DND-41 (cell line): ENCODE data around the gene HOXD4.

Experiments used
- ATAC-seq: fragments of 200-7000 bp; cut with Tn5 transposase; 3 replicates; pipeline ENCODE4 v1.9.1; 2021; ENCODE audit warnings: low read depth; ENCODE audit not compliant: insufficient read depth
- DNase-seq: peaks from one replicate; pipeline ENCODE4 v3.0.0-alpha.2; 2020
- H2AFZ ChIP-seq: 2 replicates; pipeline ENCODE4 v1.6.0; 2012; ENCODE audit warnings: low read depth, low read length
- H3K27ac ChIP-seq: 2 replicates; pipeline ENCODE4 v1.5.1; 2012; ENCODE audit warnings: low read length, inconsistent platforms
- H3K27me3 ChIP-seq: fragments of 200-600 bp; sonication (generic); 2 replicates; pipeline ENCODE4 v1.6.0; 2012; ENCODE audit warnings: low read length, mild to moderate bottlenecking, inconsistent platforms; ENCODE audit not compliant: insufficient read depth, poor library complexity
- H3K36me3 ChIP-seq: 2 replicates; pipeline ENCODE4 v1.5.1; 2012; ENCODE audit warnings: low read length, inconsistent platforms; ENCODE audit not compliant: insufficient read depth
- H3K4me1 ChIP-seq: 2 replicates; pipeline ENCODE4 v1.5.1; 2012; ENCODE audit warnings: mild to moderate bottlenecking, low read length; ENCODE audit not compliant: insufficient read depth
- H3K4me2 ChIP-seq: 2 replicates; pipeline ENCODE4 v1.6.0; 2012; ENCODE audit warnings: mild to moderate bottlenecking, moderate library complexity, low read length, inconsistent platforms; ENCODE audit not compliant: insufficient read depth
- H3K4me3 ChIP-seq, 2 experiments: fragments of 200-600 bp in 1 of 2; shearing (Covaris generic) in 1 of 2; 2 replicates each; pipeline ENCODE4 v1.5.1; 2012 to 2016; ENCODE audit warnings: inconsistent platforms in 2 of 2, low read length in 2 of 2, mild to moderate bottlenecking in 2 of 2, low read depth in 1 of 2, moderate library complexity in 1 of 2
- H3K79me2 ChIP-seq: 2 replicates; pipeline ENCODE4 v1.6.0; 2012; ENCODE audit warnings: low read length, inconsistent platforms; ENCODE audit not compliant: insufficient read depth
- H3K9ac ChIP-seq: 2 replicates; pipeline ENCODE4 v1.6.0; 2012; ENCODE audit warnings: low read depth, mild to moderate bottlenecking, inconsistent platforms, low read length, moderate library complexity
- H3K9me3 ChIP-seq: 2 replicates; pipeline ENCODE4 v1.5.1; 2012; ENCODE audit warnings: low read length, moderate library complexity, mild to moderate bottlenecking, inconsistent platforms; ENCODE audit not compliant: insufficient read depth, severe bottlenecking
- H4K20me1 ChIP-seq: 2 replicates; pipeline ENCODE4 v1.6.0; 2012; ENCODE audit warnings: low read length; ENCODE audit not compliant: insufficient read depth
- EZH2 ChIP-seq: IDR thresholded peaks from 3 replicates; pipeline ENCODE4 v1.6.1; 2012; ENCODE audit warnings: borderline replicate concordance, low read depth, mild to moderate bottlenecking, moderate library complexity, low read length, inconsistent platforms; ENCODE audit not compliant: severe bottlenecking
- TF ChIP-seq, protein P1 (sequence below): IDR thresholded peaks from 2 replicates; pipeline ENCODE4 v1.5.1; 2012; ENCODE audit warnings: borderline replicate concordance, low read length, moderate library complexity, mild to moderate bottlenecking; ENCODE audit not compliant: poor library complexity, severe bottlenecking; ENCODE audit errors: extremely low read depth

The HOXD4 gene

GRCh38 chr2:176158186-176158591 lies 6.8 kb downstream of the HOXD4 start:
- Histone ChIP-seq H3K79me2 (no peaks in the 10 kb centered on the region), H3K4me3 (no peak overlapping the region), H4K20me1 (no peaks in the 10 kb centered on the region), H3K36me3 (no peaks in the 10 kb centered on the region), H2AFZ (no peak overlapping the region), H3K4me2 (no peak overlapping the region), H3K27ac (no peak overlapping the region), H3K27me3 (peaks cover 4% of the 10 kb centered on the region), H3K4me1 (no peaks in the 10 kb centered on the region), H3K9ac (no peak overlapping the region), H3K9me3 (no peaks in the 10 kb centered on the region)
- no peak for TF ChIP-seq EZH2
- DNase-seq (no peak), ATAC-seq (no peak)

DNA sequence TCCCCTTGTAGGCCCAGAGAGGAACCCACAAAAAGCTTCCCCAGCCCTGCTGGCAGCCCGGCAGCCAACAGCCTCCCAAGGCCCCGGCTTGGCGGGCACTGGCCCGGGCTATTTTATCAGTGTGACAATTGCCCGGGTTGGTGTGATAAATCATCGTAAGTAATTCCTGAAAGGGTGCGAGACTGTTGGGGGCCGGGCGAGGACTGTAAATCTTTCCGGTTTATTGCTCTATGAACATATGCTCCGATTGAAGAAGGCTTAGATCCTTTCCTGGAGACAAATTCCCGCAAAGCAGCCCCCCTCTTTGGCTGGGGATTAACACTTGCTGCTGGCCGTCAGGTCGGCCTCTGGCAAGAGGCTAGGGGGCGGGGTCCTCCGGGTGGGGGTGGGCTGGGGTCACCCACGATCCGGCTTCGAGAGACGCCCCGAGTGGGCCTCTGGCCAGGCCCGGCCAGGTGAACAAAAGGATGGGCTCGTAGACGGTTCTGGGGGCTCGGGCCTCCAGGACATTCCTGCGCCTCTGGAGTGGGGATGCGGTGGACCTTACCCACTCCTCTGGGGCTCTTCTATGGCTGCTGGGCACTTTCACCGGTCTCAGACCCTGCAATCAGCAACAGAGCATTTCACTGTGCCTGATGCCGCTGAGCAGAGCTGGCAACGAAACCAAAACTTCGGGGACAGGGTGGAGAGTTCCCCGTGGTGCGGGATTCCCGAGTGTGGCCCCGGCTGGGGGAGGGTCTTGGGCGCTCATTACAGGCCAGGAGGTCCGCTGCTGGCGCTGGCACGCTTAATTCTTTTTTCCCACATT lies 7.7 kb downstream of the HOXD4 start:
- ATAC-seq (no peak), DNase-seq (no peak)
- Histone ChIP-seq H4K20me1 (no peaks in the 10 kb centered on the region), H3K9ac (no peak overlapping the region), H3K4me2 (no peak overlapping the region), H3K4me3 (no peak overlapping the region), H3K9me3 (no peaks in the 10 kb centered on the region), H3K36me3 (no peaks in the 10 kb centered on the region), H3K4me1 (no peaks in the 10 kb centered on the region), H3K27me3 (peaks cover 4% of the 10 kb centered on the region), H3K79me2 (no peaks in the 10 kb centered on the region), H2AFZ (no peak overlapping the region), H3K27ac (no peak overlapping the region)
- no peak for TF ChIP-seq EZH2
- TF ChIP-seq, protein P1, sequence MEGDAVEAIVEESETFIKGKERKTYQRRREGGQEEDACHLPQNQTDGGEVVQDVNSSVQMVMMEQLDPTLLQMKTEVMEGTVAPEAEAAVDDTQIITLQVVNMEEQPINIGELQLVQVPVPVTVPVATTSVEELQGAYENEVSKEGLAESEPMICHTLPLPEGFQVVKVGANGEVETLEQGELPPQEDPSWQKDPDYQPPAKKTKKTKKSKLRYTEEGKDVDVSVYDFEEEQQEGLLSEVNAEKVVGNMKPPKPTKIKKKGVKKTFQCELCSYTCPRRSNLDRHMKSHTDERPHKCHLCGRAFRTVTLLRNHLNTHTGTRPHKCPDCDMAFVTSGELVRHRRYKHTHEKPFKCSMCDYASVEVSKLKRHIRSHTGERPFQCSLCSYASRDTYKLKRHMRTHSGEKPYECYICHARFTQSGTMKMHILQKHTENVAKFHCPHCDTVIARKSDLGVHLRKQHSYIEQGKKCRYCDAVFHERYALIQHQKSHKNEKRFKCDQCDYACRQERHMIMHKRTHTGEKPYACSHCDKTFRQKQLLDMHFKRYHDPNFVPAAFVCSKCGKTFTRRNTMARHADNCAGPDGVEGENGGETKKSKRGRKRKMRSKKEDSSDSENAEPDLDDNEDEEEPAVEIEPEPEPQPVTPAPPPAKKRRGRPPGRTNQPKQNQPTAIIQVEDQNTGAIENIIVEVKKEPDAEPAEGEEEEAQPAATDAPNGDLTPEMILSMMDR, result no peak

- H4K20me1 ChIP-seq, result no peaks in the 10 kb centered on the region
- TF ChIP-seq, protein P1, result no peak
- no peak for TF ChIP-seq EZH2
- H3K27ac ChIP-seq, result no peak overlapping the region
- no peaks in the 10 kb centered on the region for H3K79me2 ChIP-seq
- H3K4me3 ChIP-seq, result no peak overlapping the region
- H3K4me1 ChIP-seq, result no peaks in the 10 kb centered on the region
- H3K9ac ChIP-seq, result no peak overlapping the region
- no peak for ATAC-seq
- DNase-seq, result no peak
- peaks cover 4% of the 10 kb centered on the region for H3K27me3 ChIP-seq
- H3K4me2 ChIP-seq, result no peak overlapping the region
- H2AFZ ChIP-seq, result no peak overlapping the region
- no peaks in the 10 kb centered on the region for H3K9me3 ChIP-seq
- no peaks in the 10 kb centered on the region for H3K36me3 ChIP-seq
These were observed 8.4 kb downstream of the HOXD4 start for GRCh38 chr2:176159663-176160250.

DNA sequence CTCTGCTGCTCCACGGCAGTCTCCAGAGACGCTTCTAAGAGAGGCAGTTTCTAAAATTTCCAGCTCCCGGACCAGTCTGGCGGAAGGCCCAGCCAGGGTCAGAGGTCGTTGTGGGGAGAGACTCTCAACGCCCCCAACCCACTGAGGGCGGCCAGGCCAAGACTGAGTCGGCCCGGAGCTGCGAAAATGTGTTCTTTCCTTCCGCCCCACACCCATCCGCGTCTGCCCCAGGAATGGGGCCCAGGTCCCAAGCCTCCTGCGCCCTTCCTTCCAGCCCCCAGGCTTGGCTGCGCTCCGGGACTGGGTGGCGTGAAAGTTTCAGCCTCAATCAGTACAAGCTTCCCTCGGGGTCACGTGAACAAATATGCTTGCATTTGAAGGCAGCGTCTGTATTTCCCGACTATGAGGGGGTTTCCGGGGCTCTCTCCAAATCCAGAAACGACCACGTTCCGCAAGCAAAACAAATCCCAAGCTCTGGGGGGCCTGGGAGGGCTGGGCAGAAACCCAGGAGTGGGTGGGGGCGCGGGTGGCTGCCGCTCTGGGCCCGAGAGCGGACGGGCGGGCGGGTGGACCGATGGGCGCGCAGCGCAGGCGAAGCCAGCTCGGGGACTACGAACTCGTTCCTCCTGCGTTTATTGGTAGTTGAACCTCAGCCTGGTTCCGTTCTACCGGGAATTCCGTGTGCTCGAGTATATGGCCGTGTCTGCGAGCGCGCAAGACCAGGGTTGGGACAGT lies 9.1 kb downstream of the HOXD4 start:
- no peak for TF ChIP-seq EZH2
- TF ChIP-seq, protein P1, result no peak
- H3K4me3 ChIP-seq, result no peak overlapping the region
- no peaks in the 10 kb centered on the region for H3K4me1 ChIP-seq
- no peak overlapping the region for H3K9ac ChIP-seq
- H3K27ac ChIP-seq, result no peak overlapping the region
- DNase-seq, result no peak
- H2AFZ ChIP-seq, result no peak overlapping the region
- H3K36me3 ChIP-seq, result no peaks in the 10 kb centered on the region
- no peaks in the 10 kb centered on the region for H4K20me1 ChIP-seq
- no peaks in the 10 kb centered on the region for H3K27me3 ChIP-seq
- ATAC-seq, result no peak
- H3K79me2 ChIP-seq, result no peaks in the 10 kb centered on the region
- H3K9me3 ChIP-seq, result no peaks in the 10 kb centered on the region
- no peak overlapping the region for H3K4me2 ChIP-seq
